MCF 10A (cell line): ENCODE measurements around the gene KCNK5. TPM values are rescaled to one million over a fixed set of nuclear protein-coding genes. Genes with fewer than 3 reads are reported as not detected.

Source experiments
- BruUV-seq: library from RNA; stranded (reverse); fragments of 400-500 nt; replicated peaks from 2 replicates; lab custom pipeline; 2021; lab: Mats Ljungman, UMichigan
- CTCF ChIA-PET: fragments of 300-600 bp; sonication (Branson Sonifier 250); formaldehyde crosslinking; extraction: SDS; loops from one replicate; lab custom pipeline; 2021; ENCODE audit warnings: antibody characterized with exemption, inconsistent platforms; lab: Yijun Ruan, JAX
- POLR2A ChIA-PET: fragments of 300-600, 350-650 bp; sonication (Branson Sonifier 250); formaldehyde crosslinking; extraction: SDS; loops from one replicate; lab custom pipeline; 2020; ENCODE audit warnings: antibody characterized with exemption, inconsistent platforms; lab: Yijun Ruan, JAX
- DNase-seq: peaks from one replicate; pipeline ENCODE4 v3.0.0-alpha.2; 2018; ENCODE audit not compliant: unreplicated experiment
- H3K27ac Mint-ChIP-seq: one replicate; pipeline ENCODE4 v1.8.0; 2022; ENCODE audit warnings: mild to moderate bottlenecking, low read depth, mixed read lengths; ENCODE audit not compliant: unreplicated experiment
- H3K27me3 Mint-ChIP-seq: one replicate; pipeline ENCODE4 v1.8.0; 2022; ENCODE audit warnings: mixed read lengths; ENCODE audit not compliant: insufficient read depth, unreplicated experiment
- H3K36me3 Mint-ChIP-seq: one replicate; pipeline ENCODE4 v1.8.0; 2022; ENCODE audit warnings: mild to moderate bottlenecking, moderate library complexity, mixed read lengths; ENCODE audit not compliant: insufficient read depth, unreplicated experiment
- H3K4me1 Mint-ChIP-seq: one replicate; pipeline ENCODE4 v1.8.0; 2022; ENCODE audit warnings: mixed read lengths; ENCODE audit not compliant: insufficient read depth, unreplicated experiment
- H3K4me3 Mint-ChIP-seq: one replicate; pipeline ENCODE4 v1.8.0; 2022; ENCODE audit warnings: mild to moderate bottlenecking, moderate library complexity, mixed read lengths; ENCODE audit not compliant: unreplicated experiment
- H3K9me3 Mint-ChIP-seq: one replicate; pipeline ENCODE4 v1.8.0; 2022; ENCODE audit warnings: mixed read lengths; ENCODE audit not compliant: unreplicated experiment
- intact Hi-C: fragments of 100-400 bp; cut with micrococcal nuclease; formaldehyde crosslinking; loops from 2 replicates; pipeline ENCODE4 v1.14.1; 2022
- total RNA-seq: library from RNA; stranded (reverse); gene quantifications from 2 replicates; pipeline ENCODE4 v1.2.3, GENCODE V29; 2022
- TF ChIP-seq, protein P1 (sequence below): fragments of 200-600 bp; IDR thresholded peaks from one replicate; pipeline ENCODE4 v1.8.0; 2022; ENCODE audit warnings: antibody characterized with exemption, mild to moderate bottlenecking; ENCODE audit not compliant: unreplicated experiment

Gene KCNK5
- total RNA-seq, 1 experiment from 2014 or later, result 2.6 TPM

GRCh38 chr6:39171489-39172376, 57.5 kb downstream of the KCNK5 start:
- Mint-ChIP-seq H3K4me1 (peaks cover 14% of the 10 kb centered on the region), H3K27ac (no peak overlapping the region), H3K36me3 (no peaks in the 10 kb centered on the region), H3K9me3 (peaks cover 2% of the 10 kb centered on the region), H3K27me3 (no peaks in the 10 kb centered on the region), H3K4me3 (no peak overlapping the region)
- CTCF ChIA-PET, result interaction anchor here (0.6 to 13.1 kb wide), 10 partner anchors 11 to 1120 kb away, joined by 3 to 625 read pairs (median 5); no protein-coding TSS in a partner anchor
- no peak for DNase-seq
- POLR2A ChIA-PET, result no interaction called here
- no TSS peak for BruUV-seq
- TF ChIP-seq, protein P1, sequence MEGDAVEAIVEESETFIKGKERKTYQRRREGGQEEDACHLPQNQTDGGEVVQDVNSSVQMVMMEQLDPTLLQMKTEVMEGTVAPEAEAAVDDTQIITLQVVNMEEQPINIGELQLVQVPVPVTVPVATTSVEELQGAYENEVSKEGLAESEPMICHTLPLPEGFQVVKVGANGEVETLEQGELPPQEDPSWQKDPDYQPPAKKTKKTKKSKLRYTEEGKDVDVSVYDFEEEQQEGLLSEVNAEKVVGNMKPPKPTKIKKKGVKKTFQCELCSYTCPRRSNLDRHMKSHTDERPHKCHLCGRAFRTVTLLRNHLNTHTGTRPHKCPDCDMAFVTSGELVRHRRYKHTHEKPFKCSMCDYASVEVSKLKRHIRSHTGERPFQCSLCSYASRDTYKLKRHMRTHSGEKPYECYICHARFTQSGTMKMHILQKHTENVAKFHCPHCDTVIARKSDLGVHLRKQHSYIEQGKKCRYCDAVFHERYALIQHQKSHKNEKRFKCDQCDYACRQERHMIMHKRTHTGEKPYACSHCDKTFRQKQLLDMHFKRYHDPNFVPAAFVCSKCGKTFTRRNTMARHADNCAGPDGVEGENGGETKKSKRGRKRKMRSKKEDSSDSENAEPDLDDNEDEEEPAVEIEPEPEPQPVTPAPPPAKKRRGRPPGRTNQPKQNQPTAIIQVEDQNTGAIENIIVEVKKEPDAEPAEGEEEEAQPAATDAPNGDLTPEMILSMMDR, result no peak
- intact Hi-C loops, result no loop called here

- Mint-ChIP-seq H3K4me1 (peaks cover 18% of the 10 kb centered on the region), H3K36me3 (no peaks in the 10 kb centered on the region), H3K27ac (no peak overlapping the region), H3K9me3 (no peaks in the 10 kb centered on the region), H3K27me3 (no peaks in the 10 kb centered on the region), H3K4me3 (no peak overlapping the region)
- TF ChIP-seq, protein P1, result no peak
- intact Hi-C loops, result no loop called here
- no peak for DNase-seq
- no TSS peak for BruUV-seq
- ChIA-PET CTCF (interaction anchor here (0.5 to 13.1 kb wide), 11 partner anchors 12 to 1119 kb away, joined by 3 to 625 read pairs (median 3); no protein-coding TSS in a partner anchor), POLR2A (interaction anchor here (0.5 to 1.2 kb wide), 4 partner anchors 14 to 573 kb away, joined by 3 to 4 read pairs (median 4); no protein-coding TSS in a partner anchor)
These were observed 58.4 kb downstream of the KCNK5 start for GRCh38 chr6:39170860-39171259.

DNA sequence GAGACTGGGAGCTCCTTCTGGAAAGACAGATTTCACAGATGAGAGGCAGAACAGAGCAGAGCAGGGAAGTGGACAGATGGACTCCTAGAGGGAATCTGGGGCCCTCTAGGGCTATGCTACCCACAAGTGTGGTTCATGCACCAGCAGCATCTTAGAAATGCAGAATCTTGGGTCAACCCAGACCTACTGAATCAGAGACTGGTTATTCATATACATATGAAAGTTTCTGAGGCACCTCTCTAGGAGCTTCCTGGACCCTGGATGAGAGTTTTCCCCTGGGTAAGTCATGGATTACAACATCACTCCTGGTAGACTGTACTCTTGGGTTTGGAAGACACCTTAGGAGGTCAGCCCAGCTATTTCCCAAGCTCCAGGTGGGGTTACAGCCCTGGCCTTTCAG, 58.9 kb downstream of the KCNK5 start:
- no peak overlapping the region for H3K27ac Mint-ChIP-seq
- intact Hi-C loops, result no loop called here
- no peaks in the 10 kb centered on the region for H3K36me3 Mint-ChIP-seq
- TF ChIP-seq, protein P1, result no peak
- DNase-seq, result no peak
- H3K4me1 Mint-ChIP-seq, result peaks cover 18% of the 10 kb centered on the region
- ChIA-PET POLR2A (interaction anchor here (0.5 to 1.2 kb wide), 4 partner anchors 14 to 574 kb away, joined by 3 to 4 read pairs (median 4); no protein-coding TSS in a partner anchor), CTCF (interaction anchor here (0.6 to 13.1 kb wide), 7 partner anchors 12 to 298 kb away, joined by 3 to 625 read pairs (median 6); no protein-coding TSS in a partner anchor)
- no peak overlapping the region for H3K4me3 Mint-ChIP-seq
- no TSS peak for BruUV-seq
- H3K9me3 Mint-ChIP-seq, result no peaks in the 10 kb centered on the region
- H3K27me3 Mint-ChIP-seq, result no peaks in the 10 kb centered on the region
